D341Med (cell line): ENCODE data around the gene RAB11A.

Experiments used
- DNase-seq: peaks from one replicate; pipeline ENCODE4 v3.0.0; 2012; ENCODE audit warnings: low spot score

The RAB11A gene

DNA sequence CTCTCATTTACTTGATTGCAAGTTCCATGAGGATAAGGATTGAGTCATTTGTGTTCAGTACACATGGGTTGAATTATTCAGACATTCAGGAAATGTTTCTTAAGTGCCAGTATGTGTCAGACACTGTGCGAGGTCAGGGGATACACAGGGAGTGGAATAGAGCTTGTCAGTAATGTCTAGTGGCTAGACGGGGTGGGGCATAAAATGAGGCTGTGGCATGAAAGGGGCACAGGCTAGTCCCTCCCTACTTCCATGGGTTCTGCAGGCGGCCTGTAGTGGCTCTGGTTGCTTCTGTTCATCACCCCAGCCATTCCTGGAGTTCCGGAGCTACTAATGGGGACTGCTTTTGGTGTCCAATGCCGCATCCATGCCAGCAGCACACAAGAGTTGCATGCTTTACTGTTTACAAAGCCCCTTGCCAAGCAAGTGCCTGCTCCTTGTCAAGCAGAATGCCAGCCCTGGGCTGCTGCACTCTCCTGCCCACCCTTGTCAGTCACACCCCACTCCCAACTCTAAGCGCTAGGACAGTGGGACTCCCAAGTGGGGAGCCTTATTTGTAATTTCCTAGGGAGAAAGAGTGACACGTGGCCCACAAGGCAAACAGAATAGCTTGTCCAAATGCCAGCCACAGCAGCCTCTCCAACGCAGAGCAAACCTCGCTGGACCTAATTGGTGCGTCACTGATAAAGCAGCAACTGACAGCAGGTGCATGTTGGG is 70.8 kb downstream of the RAB11A start:
- DNase-seq = no peak

DNA sequence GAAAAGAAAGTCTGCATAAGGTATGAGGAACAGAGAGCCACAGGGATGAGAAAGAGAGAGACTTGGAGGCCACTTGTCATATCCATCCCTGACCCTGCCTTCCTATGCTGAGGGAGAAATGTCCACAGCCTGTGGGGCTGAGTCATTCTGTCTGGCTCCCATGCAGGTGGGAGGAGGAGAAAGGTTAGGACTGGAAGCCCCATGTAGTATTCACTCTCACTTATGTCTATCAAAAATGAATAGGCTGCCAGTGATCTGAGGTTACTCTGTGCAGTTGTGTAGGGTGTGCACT is 71.3 kb downstream of the RAB11A start:
- no peak for DNase-seq
